Measurements from ENCODE around the gene TSPAN9. TPM values are rescaled to one million over a fixed set of nuclear protein-coding genes. Genes with fewer than 3 reads are reported as not detected.

TSPAN9 gene
- total RNA-seq, 1 experiment from 2014 or later, result 13.2 TPM

- no peaks in the 10 kb centered on the region for H4K20me1 ChIP-seq (ENCODE audit: insufficient read depth)
- DNase-seq (ENCODE audit: low read depth, low spot score) (no peak), ATAC-seq (peak; percentile 67)
- H3K9ac ChIP-seq (ENCODE audit: low read length), result no peak overlapping the region
- no peaks in the 10 kb centered on the region for H3K79me2 ChIP-seq (ENCODE audit: insufficient read depth, low read length)
- no peaks in the 10 kb centered on the region for H3K9me3 ChIP-seq (ENCODE audit: control insufficient read depth in 1 of 2, insufficient read depth in 1 of 2, low read depth in 1 of 2, low read length in 2 of 2)
- H3K9me2 ChIP-seq (ENCODE audit: insufficient read depth), result no peaks in the 10 kb centered on the region
- H3K4me3 ChIP-seq (replicated peaks in 1 of 2; ENCODE audit: low read depth in 1 of 2, low read length in 2 of 2), result no peak overlapping the region
- TF ChIP-seq CTCF (IDR thresholded peaks at IDR 0.05 in 2 of 3, conservative IDR thresholded peaks at IDR 0.05 in 1 of 3; ENCODE audit: borderline replicate concordance in 1 of 3, insufficient read depth in 1 of 3, low read depth in 2 of 3, low read length in 2 of 3), result peak in 1 of 3 experiments; percentile 28; a peak in 2 of 6 replicates
- TF ChIP-seq TCF7L2 (IDR thresholded peaks at IDR 0.05; ENCODE audit: borderline replicate concordance, extremely low read depth, insufficient read depth, insufficient read length), result no peak
- ChIA-PET POLR2A (no interaction called here), RAD21 (ENCODE audit: low non-redundant PET in 1 of 2, low total read pairs in 2 of 2, uncharacterized antibody in 2 of 2, unreplicated experiment in 2 of 2) (no interaction called here), CTCF (interaction anchor here (2.2 kb wide), 1 partner anchor 134 kb away, joined by 6 read pairs; no protein-coding TSS in a partner anchor)
- no peak overlapping the region for H2AFZ ChIP-seq (ENCODE audit: low read depth, low read length, poor library complexity, severe bottlenecking)
- H3K27ac ChIP-seq (ENCODE audit: low read depth, low read length), result no peak overlapping the region
- H3K36me3 ChIP-seq (ENCODE audit: control insufficient read depth in 1 of 2, insufficient read depth in 2 of 2, low read length in 2 of 2), result no peaks in the 10 kb centered on the region
- no peaks in the 10 kb centered on the region for H3K4me1 ChIP-seq (ENCODE audit: control insufficient read depth in 1 of 2, insufficient read depth in 2 of 2, low read length in 2 of 2)
- H3K27me3 ChIP-seq (ENCODE audit: insufficient read depth, low read length), result no peaks in the 10 kb centered on the region
- no TSS peak for BruUV-seq (replicated peaks)
- no peak overlapping the region for H3K4me2 ChIP-seq (ENCODE audit: low read length)
- intact Hi-C loops (cut with micrococcal nuclease), result no loop called here
Measured at GRCh38 chr12:3141339-3142321, 64.5 kb downstream of the TSPAN9 start.

- CTCF ChIA-PET, result no interaction called here
- no peaks in the 10 kb centered on the region for H4K20me1 ChIP-seq (ENCODE audit: insufficient read depth)
- H3K27ac ChIP-seq (ENCODE audit: low read depth, low read length), result no peak overlapping the region
- H2AFZ ChIP-seq (ENCODE audit: low read depth, low read length, poor library complexity, severe bottlenecking), result no peak overlapping the region
- H3K9me2 ChIP-seq (ENCODE audit: insufficient read depth), result no peaks in the 10 kb centered on the region
- no peaks in the 10 kb centered on the region for H3K27me3 ChIP-seq (ENCODE audit: insufficient read depth, low read length)
- H3K9ac ChIP-seq (ENCODE audit: low read length), result no peak overlapping the region
- DNase-seq (ENCODE audit: low read depth, low spot score) (no peak), ATAC-seq (no peak)
- no peak overlapping the region for H3K4me2 ChIP-seq (ENCODE audit: low read length)
- H3K9me3 ChIP-seq (ENCODE audit: control insufficient read depth in 1 of 2, insufficient read depth in 1 of 2, low read depth in 1 of 2, low read length in 2 of 2), result no peaks in the 10 kb centered on the region
- H3K4me1 ChIP-seq (ENCODE audit: control insufficient read depth in 1 of 2, insufficient read depth in 2 of 2, low read length in 2 of 2), result no peaks in the 10 kb centered on the region
- no peak overlapping the region for H3K4me3 ChIP-seq (replicated peaks in 1 of 2; ENCODE audit: low read depth in 1 of 2, low read length in 2 of 2)
- no peaks in the 10 kb centered on the region for H3K79me2 ChIP-seq (ENCODE audit: insufficient read depth, low read length)
- no peaks in the 10 kb centered on the region for H3K36me3 ChIP-seq (ENCODE audit: control insufficient read depth in 1 of 2, insufficient read depth in 2 of 2, low read length in 2 of 2)
- intact Hi-C loops (cut with micrococcal nuclease), result no loop called here
- POLR2A ChIA-PET, result no interaction called here
- no TSS peak for BruUV-seq (replicated peaks)
- RAD21 ChIA-PET (ENCODE audit: low non-redundant PET in 1 of 2, low total read pairs in 2 of 2, uncharacterized antibody in 2 of 2, unreplicated experiment in 2 of 2), result no interaction called here
- no peak for TF ChIP-seq SP1 (IDR thresholded peaks at IDR 0.05; ENCODE audit: low read depth)
- TF ChIP-seq CBX3 (IDR thresholded peaks at IDR 0.05; ENCODE audit: low read depth), result no peak
- TF ChIP-seq ELF1 (IDR thresholded peaks at IDR 0.05; ENCODE audit: borderline replicate concordance, low read depth), result no peak
- no peak for TF ChIP-seq SRF (IDR thresholded peaks at IDR 0.05; ENCODE audit: low read depth)
- no peak for TF ChIP-seq ATF3 (IDR thresholded peaks at IDR 0.05)
- no peak for TF ChIP-seq REST (IDR thresholded peaks at IDR 0.05; ENCODE audit: low read depth)
- no peak for TF ChIP-seq ZBTB33 (IDR thresholded peaks at IDR 0.05; ENCODE audit: extremely low read depth, insufficient replicate concordance, low read length)
- TF ChIP-seq POLR2A (IDR thresholded peaks at IDR 0.05; ENCODE audit: borderline replicate concordance, extremely low read depth, insufficient read depth, insufficient read length), result no peak
Measured at GRCh38 chr12:3142386-3142785, 65.2 kb downstream of the TSPAN9 start.

Data from HCT116 (cell line).